ENCODE data around the gene NPHP4.

Gene NPHP4

GRCh38 chr1:5839881-5840550 lies 152.2 kb downstream of the NPHP4 start:
- DNase-seq: no peak

GRCh38 chr1:5839161-5839880 lies 152.9 kb downstream of the NPHP4 start:
- DNase-seq: no peak

GRCh38 chr1:5837976-5838653 lies 154.1 kb downstream of the NPHP4 start:
- DNase-seq: no peak

- DNase-seq: no peak
These were observed 155.3 kb downstream of the NPHP4 start for GRCh38 chr1:5836776-5837440.

- no peak for DNase-seq
These were observed 157.1 kb downstream of the NPHP4 start for GRCh38 chr1:5835179-5835562.

- DNase-seq: no peak
These were observed 157.6 kb downstream of the NPHP4 start for GRCh38 chr1:5834477-5835178.

- no peak for DNase-seq
These were observed 158.3 kb downstream of the NPHP4 start for GRCh38 chr1:5833911-5834310.

- no peak for DNase-seq
These were observed 159.0 kb downstream of the NPHP4 start for GRCh38 chr1:5832916-5833895.

GRCh38 chr1:5831600-5832335 lies 160.5 kb downstream of the NPHP4 start:
- no peak for DNase-seq

- DNase-seq: no peak
These were observed 161.2 kb downstream of the NPHP4 start for GRCh38 chr1:5830771-5831599.

- no peak for DNase-seq
These were observed 162.8 kb downstream of the NPHP4 start for GRCh38 chr1:5829414-5829813.

- no peak for DNase-seq
These were observed 163.8 kb downstream of the NPHP4 start for GRCh38 chr1:5828308-5828935.

- no peak for DNase-seq
These were observed 164.7 kb downstream of the NPHP4 start for GRCh38 chr1:5827516-5827915.

GRCh38 chr1:5826601-5827000 lies 165.6 kb downstream of the NPHP4 start:
- DNase-seq: no peak

- DNase-seq: no peak
These were observed 169.5 kb downstream of the NPHP4 start for GRCh38 chr1:5822726-5823125.

- DNase-seq: no peak
These were observed 170.0 kb downstream of the NPHP4 start for GRCh38 chr1:5822266-5822665.

GRCh38 chr1:5821540-5822176 lies 170.6 kb downstream of the NPHP4 start:
- DNase-seq: no peak

GRCh38 chr1:5820026-5820421 lies 172.2 kb downstream of the NPHP4 start:
- no peak for DNase-seq

All from KG1 (cell line).